WERI-Rb-1 (cell line): ENCODE data around the gene NDUFAF2.

ENCODE experiments used
- DNase-seq: peaks from one replicate; pipeline ENCODE4 v3.0.0-alpha.2; 2020
- H3K27ac ChIP-seq: fragments of 250-450 bp; sonication (Bioruptor Pico); 2 replicates; pipeline ENCODE4 v1.5.1; 2020; ENCODE audit warnings: mild to moderate bottlenecking, moderate library complexity
- H3K27me3 ChIP-seq: fragments of 250-450 bp; sonication (Bioruptor Pico); 2 replicates; pipeline ENCODE4 v1.5.1; 2021; ENCODE audit warnings: mild to moderate bottlenecking, low read depth, moderate library complexity; ENCODE audit not compliant: insufficient read depth, severe bottlenecking
- H3K36me3 ChIP-seq: fragments of 250-450 bp; sonication (Bioruptor Pico); 2 replicates; pipeline ENCODE4 v1.5.1; 2020; ENCODE audit warnings: mild to moderate bottlenecking, moderate library complexity
- H3K4me3 ChIP-seq: 2 replicates; pipeline ENCODE4 v1.5.1; 2011; ENCODE audit warnings: low read depth, mild to moderate bottlenecking, control low read depth, low read length
- H3K9me3 ChIP-seq: fragments of 250-450 bp; sonication (Bioruptor Pico); 2 replicates; pipeline ENCODE4 v1.5.1; 2021; ENCODE audit warnings: mild to moderate bottlenecking, moderate library complexity; ENCODE audit not compliant: severe bottlenecking
- TF ChIP-seq, protein P1 (sequence below): IDR thresholded peaks from 2 replicates; pipeline ENCODE4 v1.5.1; 2011; ENCODE audit warnings: low read depth, mild to moderate bottlenecking, control low read depth, inconsistent platforms, low read length

NDUFAF2 gene

DNA sequence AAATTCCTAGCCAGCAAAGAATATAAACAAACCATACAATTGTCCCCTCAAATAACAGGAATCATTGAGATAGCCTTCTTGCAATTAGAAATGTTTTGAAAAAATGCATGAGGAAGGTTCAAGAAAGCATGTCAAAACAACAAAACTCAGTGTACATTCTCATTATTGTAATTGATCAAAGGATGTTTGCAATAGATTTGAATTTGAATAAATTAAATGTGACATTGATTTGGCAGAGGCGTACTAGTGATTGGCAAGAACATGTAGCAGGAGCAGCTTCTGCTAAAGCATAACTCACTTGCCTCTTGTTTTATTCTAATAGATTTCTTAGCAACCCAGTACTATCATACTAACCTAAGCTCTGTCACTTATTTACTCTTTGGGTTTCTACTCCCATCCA is 197.4 kb downstream of the NDUFAF2 start:
- TF ChIP-seq, protein P1, sequence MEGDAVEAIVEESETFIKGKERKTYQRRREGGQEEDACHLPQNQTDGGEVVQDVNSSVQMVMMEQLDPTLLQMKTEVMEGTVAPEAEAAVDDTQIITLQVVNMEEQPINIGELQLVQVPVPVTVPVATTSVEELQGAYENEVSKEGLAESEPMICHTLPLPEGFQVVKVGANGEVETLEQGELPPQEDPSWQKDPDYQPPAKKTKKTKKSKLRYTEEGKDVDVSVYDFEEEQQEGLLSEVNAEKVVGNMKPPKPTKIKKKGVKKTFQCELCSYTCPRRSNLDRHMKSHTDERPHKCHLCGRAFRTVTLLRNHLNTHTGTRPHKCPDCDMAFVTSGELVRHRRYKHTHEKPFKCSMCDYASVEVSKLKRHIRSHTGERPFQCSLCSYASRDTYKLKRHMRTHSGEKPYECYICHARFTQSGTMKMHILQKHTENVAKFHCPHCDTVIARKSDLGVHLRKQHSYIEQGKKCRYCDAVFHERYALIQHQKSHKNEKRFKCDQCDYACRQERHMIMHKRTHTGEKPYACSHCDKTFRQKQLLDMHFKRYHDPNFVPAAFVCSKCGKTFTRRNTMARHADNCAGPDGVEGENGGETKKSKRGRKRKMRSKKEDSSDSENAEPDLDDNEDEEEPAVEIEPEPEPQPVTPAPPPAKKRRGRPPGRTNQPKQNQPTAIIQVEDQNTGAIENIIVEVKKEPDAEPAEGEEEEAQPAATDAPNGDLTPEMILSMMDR: no peak
- no peaks in the 10 kb centered on the region for H3K9me3 ChIP-seq
- no peaks in the 10 kb centered on the region for H3K27me3 ChIP-seq
- H3K27ac ChIP-seq: no peak overlapping the region
- DNase-seq: no peak
- no peaks in the 10 kb centered on the region for H3K36me3 ChIP-seq
- H3K4me3 ChIP-seq: no peak overlapping the region

DNA sequence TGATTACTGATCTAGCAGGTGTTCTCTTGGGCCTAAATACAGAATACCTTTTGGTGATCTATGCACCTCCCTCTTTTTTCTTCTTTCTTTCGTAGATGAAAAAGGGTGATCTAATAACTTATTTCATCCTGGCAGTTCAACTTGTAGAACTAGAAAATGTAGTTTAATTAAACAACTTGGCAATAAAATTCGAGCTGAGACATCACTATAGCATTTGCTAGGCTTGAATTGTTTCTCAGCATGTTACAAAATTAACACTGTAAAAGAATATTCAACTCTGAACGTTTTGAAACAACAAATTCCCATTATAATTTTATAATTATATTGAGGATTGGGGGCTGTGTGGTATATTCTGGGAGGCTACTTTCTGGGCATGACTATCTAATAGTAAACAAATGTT is 197.8 kb downstream of the NDUFAF2 start:
- Histone ChIP-seq H3K36me3 (no peaks in the 10 kb centered on the region), H3K27ac (no peak overlapping the region), H3K4me3 (no peak overlapping the region), H3K27me3 (no peaks in the 10 kb centered on the region), H3K9me3 (no peaks in the 10 kb centered on the region)
- TF ChIP-seq, protein P1: no peak
- no peak for DNase-seq

DNA sequence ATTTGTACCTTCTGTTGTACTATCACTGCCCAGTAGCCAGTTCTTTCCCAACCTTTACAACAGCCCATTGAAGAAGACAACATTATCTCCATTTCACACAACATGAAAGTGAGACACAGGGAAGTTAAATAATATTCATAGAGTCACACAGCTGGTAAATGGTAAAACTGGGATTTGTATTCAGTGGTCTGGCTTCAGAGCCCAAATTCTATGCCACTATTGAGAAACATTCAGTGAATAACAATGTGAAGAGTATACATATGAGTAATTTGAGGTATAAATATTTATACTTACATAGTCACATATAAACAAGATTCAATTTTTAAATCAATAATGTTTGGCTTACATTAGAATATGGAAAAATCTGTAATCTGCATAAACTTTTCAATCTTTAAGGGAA is 203.5 kb downstream of the NDUFAF2 start:
- Histone ChIP-seq H3K9me3 (no peaks in the 10 kb centered on the region), H3K36me3 (no peaks in the 10 kb centered on the region), H3K4me3 (no peak overlapping the region), H3K27ac (no peak overlapping the region), H3K27me3 (no peaks in the 10 kb centered on the region)
- no peak for DNase-seq
- TF ChIP-seq, protein P1: no peak

DNA sequence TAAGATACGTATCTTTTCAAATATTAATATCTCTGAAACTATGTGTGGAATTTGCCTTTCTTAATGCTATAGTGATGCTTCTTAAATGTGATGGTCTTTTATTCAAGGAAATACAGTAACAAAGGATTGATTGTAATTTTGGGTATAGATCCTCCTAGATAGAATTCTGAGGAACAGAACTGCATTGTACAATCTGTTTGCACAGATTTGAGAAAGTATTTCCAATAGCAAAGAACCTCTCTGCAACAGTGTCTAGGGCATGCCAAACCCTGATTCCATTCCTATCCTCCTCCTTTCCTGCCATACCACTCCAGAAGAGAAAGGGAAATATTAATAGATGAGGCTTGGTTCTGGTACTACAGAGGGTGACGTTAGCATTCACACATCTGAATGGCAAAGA is 206.9 kb downstream of the NDUFAF2 start:
- H3K27me3 ChIP-seq: no peaks in the 10 kb centered on the region
- no peaks in the 10 kb centered on the region for H3K9me3 ChIP-seq
- TF ChIP-seq, protein P1: no peak
- H3K4me3 ChIP-seq: no peak overlapping the region
- H3K27ac ChIP-seq: no peak overlapping the region
- peaks cover 4% of the 10 kb centered on the region for H3K36me3 ChIP-seq
- no peak for DNase-seq

DNA sequence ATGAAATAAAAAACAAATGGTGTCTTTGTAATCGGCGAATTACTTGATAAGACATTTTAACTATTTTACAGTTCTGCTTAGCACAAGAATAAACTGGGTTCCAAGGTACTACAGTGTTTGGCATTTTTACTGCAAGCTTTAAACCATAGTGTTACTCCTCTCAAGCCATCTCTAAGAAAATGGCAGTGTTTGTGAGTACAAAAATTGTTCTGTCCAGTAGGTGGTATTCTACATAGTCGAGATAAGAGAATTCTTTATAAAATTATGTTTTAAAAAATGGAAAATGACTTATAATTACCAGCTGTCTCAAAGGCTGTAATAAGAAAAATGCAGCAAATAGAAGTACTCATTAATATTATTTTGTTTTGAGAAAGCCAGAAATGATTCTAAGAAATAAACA is 214.1 kb downstream of the NDUFAF2 start:
- no peaks in the 10 kb centered on the region for H3K27me3 ChIP-seq
- DNase-seq: no peak
- H3K4me3 ChIP-seq: no peak overlapping the region
- H3K9me3 ChIP-seq: no peaks in the 10 kb centered on the region
- TF ChIP-seq, protein P1: no peak
- peaks cover 44% of the 10 kb centered on the region for H3K36me3 ChIP-seq
- H3K27ac ChIP-seq: no peak overlapping the region

DNA sequence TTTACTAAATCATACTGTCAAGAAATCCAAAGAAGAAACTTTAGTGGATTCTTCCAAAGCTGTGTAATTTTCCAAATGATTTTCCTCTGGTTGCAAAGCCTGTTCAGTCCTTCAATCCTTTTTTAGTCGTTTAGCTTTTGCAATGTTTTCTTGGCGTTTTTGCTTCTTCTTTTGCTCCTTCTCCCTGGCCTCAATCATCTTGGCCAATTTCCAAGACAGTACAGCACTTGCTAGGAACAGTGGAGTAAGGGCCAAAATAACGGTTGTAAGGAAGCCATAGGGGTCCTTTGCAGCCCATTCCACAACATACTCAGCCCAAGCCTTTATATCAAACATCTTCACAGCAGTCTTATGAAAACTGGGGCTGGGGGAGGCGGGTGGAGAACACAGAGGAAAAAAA is 214.8 kb downstream of the NDUFAF2 start:
- H3K4me3 ChIP-seq: no peak overlapping the region
- no peak for DNase-seq
- no peak overlapping the region for H3K27ac ChIP-seq
- no peaks in the 10 kb centered on the region for H3K27me3 ChIP-seq
- peaks cover 44% of the 10 kb centered on the region for H3K36me3 ChIP-seq
- no peaks in the 10 kb centered on the region for H3K9me3 ChIP-seq
- TF ChIP-seq, protein P1: no peak
